HG03571 (cell line): ENCODE data around the gene KCNJ13.

ENCODE experiments used
- ATAC-seq: cut with Tn5 transposase; IDR thresholded peaks from one replicate; pipeline ENCODE4 v1.9.1; 2021; ENCODE audit not compliant: unreplicated experiment

Gene KCNJ13

DNA sequence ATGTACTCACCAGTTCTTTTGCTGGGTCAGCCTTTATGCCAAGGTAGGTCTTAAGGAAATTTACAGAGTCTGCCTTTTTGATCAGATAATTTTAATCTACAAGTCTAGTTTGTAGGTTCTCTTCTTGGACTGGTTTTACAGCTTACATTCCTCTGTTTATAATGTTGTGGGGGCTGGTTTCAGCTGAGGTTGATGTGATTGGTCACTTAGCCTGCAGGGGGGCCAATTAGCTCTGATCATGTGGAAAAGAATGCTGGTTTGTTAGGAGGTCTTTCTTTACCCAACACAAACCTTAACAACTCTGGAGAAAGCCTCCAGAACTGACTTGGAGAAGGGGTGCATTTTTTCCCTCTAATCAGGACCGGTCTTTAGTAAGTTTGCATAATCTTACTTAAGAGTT lies at the start of gene KCNJ13:
Gene KCNJ13 (minus strand): TSS at position 131 of the 400 bp plus-strand sequence. CDS start 5,203 bp downstream, outside the sequence.
- no peak for ATAC-seq

DNA sequence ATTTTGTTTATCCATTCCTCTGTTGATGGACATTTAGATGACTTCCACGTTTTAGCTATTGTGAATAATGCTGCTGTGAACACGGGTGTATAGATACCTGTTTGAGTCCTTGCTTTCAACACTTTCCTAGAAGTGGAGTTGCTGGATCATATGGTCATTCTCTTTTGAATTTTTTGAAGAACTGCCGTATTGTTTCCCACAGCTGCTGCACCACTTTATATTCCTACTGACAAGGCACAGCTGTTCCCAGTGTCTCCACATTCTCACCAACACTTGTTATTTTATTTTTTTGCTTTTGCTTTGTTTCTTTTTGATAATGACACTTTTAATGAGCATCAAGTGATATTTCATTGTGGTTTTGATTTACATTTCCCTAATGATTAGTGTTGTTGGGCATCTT lies 41.4 kb upstream of the KCNJ13 start:
- no peak for ATAC-seq

DNA sequence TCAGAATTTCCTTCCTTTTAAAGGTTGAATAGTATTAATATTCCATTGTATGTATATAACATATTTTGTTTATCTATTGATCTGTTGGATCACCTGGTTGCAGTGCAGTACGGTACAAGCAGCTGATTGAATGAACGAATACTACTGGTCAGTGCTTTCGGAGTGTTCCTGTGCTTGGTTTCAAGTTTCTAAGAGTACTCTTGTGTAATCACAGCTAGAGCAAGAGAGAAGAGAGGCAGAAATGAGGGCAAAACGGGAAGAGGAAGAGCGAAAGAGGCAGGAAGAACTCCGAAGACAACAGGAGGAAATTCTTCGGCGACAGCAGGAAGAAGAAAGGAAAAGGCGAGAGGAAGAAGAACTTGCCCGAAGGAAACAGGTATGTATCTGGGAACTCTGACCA lies 40.3 kb upstream of the KCNJ13 start:
- ATAC-seq = no peak

DNA sequence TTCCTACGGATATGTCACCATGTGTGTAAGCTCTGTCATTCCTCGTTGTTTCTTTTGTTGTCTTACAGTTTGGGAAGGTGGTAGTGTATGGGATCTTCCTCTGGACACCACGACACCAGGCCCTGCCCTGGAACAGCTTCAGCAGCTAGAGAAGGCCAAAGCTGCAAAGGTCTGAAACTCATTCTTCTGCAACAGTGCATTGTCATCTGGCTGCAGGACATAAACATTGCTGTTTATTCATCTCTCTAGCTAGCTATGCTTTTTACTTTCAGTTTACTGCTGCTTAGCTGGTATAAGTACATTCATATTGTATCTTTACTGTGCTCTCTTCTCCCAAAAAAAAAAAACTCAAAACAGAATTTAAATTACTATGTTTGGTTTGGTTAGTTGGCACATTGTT lies 39.2 kb upstream of the KCNJ13 start:
- no peak for ATAC-seq

DNA sequence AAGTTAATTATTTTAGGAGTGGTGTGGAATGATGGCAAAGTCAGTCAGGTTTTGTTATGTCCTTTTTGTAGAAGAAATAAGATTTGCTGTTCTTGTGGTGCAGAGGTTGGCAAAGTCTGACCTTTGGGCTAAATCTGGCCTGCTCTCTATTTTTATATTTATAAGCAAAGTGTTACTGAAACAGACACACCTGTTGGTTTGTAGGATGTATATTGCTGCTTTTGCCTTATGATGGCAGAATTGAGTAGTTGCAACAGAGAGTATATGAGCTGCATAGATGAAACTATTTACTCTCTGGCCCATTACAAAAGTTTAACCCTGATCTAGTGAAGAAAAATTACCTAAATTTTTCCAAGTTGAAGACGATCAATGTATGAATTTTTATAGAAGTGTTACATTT lies 34.1 kb upstream of the KCNJ13 start:
- no peak for ATAC-seq

DNA sequence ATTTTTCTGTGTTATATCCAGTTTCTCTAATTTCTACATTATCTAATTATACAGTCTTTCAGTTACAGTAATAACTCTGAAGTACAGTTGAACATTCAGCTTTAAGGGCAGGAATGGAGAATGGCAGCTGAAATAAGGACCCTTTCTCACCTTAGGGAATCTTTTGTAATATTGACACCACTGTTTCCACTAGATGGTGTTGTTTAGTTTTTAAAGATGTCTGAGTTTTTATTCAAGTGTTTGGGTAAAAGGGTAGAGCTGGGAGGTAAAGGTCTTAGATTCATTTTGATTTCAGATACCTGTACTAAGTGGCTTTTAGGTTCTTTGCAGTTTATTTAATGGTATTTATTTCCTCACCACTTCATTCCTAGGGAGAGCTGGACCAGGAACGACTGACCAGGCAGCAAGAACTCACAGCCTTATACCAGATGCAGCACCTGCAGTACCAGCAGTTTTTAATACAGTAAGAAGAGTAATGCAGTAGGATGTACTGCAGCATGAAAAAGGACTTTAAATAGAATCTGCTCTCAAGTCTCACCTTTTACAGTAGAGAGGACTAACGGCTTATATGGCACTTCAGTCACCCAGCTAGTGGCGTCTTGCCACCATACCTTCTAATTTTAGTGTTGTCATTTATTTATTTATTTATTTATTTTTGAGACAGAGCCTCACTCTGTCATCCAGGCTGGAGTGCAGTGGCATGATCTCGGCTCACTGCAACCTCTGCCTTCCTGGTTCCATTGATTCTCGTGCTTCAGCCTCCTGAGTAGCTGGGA lies 33.2 kb upstream of the KCNJ13 start:
- no peak for ATAC-seq

DNA sequence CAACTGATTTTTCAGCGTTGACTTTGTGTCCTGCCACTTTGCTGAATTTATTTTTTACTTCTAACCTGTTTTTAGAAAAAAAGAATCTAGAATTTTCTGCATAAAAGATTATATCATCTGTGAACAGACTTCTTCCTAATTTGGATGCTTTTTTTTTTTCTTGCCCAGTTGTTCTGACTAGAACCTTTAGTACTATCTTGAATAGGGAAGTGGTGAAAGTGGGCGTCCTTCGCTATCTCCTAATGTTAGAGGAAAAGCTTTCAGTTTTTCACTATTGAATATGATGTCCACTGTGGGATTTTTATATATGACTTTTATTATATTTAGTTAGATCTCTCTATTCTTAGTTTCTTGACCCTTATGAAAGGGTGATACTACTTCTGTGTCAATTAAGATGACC lies 25.7 kb upstream of the KCNJ13 start:
- ATAC-seq = no peak

DNA sequence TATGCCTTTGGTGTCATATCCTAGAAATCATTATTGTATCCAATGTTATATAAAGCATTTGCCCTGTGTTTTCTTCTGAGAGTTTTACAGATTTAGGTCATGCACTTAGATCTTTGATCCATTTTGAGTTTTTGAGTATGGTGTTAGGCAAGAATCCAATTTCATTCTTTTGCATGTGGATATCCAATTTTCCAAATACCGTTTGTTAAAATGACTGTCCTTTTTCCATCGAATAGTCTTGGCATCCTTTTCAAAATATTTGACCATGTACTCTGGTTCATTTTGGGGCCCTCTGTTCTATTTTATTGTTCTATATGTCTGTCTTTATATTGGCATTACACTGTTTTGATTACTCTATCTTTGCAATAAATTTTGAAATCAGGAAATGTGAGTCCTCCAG lies 23.8 kb upstream of the KCNJ13 start:
- no peak for ATAC-seq

DNA sequence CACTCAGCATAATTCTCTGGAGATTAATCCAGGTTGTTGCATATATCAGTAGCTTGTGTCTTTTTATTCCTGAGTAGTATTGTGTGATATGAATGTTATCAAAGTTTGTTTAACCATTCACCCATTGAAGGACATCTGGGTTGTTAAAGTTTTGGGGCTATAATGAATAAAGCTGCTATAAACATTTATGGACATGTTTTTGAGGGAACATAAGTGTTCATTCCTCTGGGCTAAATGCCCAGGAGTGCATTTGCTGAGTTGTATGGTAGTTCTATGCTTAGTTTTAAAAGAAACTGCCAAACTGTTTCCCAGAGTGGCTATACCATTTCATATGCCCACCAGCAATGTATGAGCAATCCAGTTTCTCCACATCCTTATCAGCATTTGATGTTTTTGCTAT lies 21.8 kb upstream of the KCNJ13 start:
- ATAC-seq = no peak

DNA sequence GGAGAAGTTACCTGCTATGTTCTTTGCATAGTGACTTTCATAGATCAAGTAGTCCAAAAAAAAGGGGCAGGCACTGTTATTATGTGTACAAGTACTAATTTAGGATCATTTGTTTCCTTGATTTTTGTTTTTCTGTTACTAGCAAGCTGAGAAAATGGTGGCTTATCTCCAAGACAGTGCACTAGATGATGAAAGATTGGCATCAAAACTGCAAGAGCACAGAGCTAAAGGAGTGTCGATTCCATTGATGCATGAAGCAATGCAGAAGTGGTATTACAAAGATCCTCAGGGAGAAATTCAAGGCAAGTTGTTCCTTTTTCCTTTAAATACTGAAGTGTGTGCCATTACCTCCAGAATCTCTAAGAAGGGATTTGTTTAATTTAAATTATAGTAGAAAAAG lies 19.6 kb upstream of the KCNJ13 start:
- no peak for ATAC-seq

DNA sequence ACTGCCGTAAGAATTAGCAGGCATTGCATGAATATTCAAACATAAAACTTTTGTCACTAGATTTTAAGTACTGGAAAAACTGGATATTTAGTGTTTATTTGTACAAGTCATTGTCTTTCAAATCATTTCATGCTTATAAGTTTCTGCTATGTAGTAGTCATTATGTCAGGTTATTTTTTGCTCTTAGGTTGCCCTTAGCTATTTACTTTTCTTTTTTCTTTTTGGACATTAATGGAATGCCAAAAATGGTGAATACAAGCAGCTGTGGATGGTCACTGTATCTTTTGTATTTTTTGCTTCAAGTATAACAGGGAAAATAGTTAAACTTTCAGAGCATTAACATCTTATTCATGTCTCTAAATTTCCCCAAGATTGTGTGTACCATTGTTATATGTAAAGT lies 18.6 kb upstream of the KCNJ13 start:
- no peak for ATAC-seq

DNA sequence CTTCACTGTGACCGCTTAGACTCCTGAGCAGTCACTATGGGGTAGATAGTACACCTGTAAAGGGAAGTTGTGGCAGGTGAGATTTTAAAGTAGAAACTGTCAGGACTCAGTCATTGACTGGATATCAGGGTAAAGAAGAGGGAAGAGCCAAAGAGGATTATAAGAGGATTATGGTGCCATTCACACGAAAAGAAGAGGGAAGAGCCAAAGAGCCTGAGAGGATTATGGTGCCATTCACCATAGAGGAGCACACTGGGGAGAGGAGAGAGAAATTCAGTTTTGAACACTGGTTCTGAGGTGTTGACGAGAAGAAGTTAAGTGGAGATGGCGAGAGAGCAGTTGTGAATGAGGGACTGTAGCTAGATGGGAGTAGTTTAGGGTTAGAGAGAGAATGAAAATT lies 16.9 kb upstream of the KCNJ13 start:
- no peak for ATAC-seq

DNA sequence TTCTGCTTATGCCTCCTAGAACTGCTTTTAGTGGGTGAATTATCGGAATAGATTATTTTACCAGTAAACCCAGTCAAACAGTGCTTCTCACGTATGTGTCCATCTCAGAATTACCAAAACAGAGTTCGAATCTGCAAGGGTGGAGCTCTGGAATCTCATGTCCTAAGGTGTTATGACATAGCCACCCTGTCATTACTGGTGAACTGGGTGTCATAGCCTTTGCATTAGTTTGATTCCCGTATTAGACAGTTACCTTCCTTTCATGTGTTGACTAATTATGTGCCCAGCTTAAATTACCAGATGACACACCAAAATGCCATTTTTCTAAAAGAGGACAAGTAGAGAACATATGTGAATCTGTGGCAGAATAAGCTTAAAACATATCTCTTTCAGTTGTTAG lies 15.2 kb upstream of the KCNJ13 start:
- no peak for ATAC-seq

DNA sequence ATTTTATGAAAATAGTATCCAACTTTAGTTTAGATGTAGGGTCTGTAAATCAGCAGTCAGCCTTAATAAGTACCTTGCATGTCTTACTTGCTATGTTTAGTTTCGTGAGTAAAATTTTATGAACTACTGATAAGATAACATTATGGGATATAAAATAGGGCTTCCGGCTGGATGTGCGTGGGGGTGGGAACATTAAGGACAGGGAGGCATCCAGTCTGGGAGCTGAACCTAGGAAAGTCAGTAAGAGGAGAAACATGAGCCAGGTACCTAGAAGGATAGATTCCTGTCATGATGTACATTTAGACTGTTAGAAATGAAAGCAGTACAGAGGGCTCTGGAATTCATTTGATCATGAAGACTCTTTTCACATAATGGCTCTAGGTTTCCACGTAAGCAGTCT lies 12.7 kb upstream of the KCNJ13 start:
- no peak for ATAC-seq

DNA sequence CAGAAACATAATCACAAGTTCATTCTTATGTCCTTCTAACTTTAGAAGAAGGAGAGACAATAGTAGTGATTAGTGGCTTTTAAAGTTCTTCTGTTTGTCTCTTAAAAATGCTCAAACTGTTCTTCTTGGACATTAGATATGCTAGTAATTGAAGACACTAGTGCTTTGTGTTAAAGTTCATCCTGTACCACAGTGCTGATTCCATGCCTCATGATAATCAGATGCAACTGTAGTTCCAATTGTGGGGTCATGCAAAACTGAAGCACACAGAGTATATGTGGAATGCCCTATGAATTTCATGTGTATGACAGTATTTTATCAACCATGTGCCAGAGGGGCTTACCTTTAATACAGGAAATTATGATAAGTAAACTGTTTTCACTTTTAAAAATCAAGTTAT lies 11.4 kb upstream of the KCNJ13 start:
- ATAC-seq = no peak

DNA sequence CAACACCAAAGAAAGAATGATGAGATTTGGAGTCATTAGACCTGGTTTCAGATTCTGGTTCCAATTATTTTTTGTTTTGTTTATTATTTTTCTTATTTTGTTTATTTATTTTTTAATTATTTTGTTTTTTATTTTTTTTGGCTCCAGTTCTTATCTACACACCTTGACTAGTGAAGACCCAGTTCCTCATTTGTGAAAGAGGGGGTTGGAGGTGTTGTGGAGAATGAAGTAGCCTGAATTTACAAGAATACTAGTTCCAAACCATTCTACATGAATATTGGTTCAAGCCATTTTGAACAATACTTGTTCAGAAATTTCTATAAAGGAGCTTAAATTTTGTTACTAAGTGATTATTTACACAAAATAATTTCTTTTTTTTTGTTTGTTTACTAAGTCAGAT lies 6.9 kb upstream of the KCNJ13 start:
- ATAC-seq = no peak

DNA sequence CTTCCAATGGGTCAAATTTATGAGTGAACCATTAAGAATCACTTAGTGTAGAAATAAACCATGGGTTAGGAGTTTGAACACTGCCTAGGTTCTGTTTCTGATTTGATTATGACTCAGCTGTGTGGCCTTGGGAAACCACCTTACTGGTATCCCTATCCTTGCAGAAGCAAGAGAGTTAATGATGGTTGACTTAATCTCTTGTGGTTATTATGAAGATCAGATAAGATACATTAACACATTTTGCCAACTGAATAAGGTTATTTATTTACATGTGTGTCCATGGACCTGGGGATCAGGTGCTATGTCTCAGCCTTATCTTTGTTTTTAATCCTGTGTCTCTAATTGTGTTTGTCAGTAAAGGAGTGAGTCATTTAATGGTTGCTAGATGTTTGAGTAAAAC lies 5.4 kb upstream of the KCNJ13 start:
- peak; percentile 74 for ATAC-seq

DNA sequence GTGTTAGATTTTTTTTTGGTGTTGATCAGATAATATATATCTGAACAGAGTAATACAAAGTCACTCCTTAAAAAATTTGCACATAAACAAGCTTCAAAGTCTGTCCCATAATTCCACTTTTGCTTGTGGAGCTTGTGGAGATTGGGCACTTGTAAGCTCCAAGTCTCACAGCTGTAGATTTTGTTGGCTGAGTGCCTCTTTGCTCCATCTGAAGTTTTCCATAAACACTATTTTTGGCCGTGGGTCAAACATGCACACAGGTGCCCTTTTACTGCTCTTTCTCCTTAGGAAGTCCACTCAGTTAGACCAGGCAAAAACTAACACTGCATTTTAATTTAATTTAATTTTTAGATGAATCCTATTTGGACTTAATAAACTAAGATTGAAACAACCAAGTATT lies 3.6 kb upstream of the KCNJ13 start:
- no peak for ATAC-seq

DNA sequence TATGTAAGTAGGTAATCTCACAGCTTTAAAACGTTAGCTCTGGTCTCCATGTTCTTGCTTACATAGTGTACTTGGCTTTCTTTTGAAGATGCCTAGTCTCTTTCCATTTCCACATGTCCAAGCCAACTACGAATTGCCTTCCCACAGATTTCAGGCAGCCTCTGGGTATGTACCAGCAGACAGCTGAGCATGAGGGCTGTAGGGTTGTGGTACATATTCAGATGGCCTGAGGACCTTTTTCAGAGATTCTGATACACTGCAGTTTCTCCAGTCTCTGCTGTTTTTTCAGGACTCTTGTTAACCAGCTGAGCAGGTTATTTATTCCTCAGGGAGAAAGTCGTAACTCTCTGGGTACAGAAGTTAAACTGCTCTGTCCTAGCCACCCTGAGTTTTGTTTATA lies 3.1 kb upstream of the KCNJ13 start:
- no peak for ATAC-seq

DNA sequence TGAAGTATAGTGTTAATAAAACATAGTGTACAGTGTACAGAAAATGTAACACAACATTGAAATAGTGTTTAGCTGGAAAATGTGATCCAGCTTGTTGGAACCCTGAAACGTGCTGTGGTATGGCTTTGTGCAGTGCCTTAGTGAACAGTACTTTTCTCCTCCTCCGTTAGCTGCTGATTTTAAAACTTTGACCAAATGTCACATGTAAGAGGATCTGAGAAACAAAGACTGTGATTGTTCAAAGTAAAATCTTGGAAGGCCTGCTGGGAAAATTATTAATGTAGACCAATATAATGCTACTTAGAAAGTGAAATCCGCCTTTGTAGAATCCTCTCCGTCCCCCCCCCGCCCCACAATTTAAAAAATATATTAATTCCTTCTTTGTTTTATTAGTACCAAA lies 911 bp upstream of the KCNJ13 start:
- no peak for ATAC-seq

DNA sequence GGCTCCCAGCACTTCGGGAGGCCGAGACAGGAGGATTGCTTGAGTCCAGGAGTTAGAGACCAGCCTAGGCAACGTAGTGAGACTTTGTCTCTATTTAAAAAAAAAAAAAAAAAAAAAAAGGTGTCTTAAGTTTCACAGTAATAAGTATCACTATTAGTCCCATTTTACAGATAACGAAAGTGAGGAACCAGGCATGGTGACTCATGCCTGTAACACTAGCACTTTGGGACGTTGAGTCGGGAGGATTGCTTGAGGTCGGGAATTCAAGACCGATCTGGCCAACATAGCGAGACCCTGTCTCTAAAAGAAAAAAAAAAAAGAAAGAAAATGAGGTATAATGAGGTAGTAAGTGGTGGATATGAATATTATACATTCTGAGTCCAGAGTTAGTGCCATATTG lies 2.5 kb downstream of the KCNJ13 start:
- ATAC-seq = no peak

DNA sequence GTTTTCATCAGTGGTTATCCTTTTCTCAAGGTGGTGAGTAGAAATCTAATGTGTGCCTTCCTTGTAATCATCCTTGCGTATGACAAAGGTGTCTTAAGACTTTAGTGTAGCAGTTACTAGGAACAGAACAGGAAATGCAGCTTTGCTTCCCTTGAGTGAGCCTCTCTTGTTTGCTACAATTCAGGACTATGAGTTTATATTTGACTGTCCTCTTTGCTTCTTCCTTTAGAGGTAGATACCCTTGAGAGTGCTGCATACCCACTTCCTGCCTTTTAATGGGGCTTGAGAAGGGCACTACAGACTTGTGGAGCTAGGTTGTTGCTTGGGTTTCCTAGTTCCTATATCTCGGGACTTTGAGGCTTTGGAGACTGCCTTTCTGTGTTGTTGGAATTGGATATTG lies 3.8 kb downstream of the KCNJ13 start:
- ATAC-seq = peak; percentile 83

DNA sequence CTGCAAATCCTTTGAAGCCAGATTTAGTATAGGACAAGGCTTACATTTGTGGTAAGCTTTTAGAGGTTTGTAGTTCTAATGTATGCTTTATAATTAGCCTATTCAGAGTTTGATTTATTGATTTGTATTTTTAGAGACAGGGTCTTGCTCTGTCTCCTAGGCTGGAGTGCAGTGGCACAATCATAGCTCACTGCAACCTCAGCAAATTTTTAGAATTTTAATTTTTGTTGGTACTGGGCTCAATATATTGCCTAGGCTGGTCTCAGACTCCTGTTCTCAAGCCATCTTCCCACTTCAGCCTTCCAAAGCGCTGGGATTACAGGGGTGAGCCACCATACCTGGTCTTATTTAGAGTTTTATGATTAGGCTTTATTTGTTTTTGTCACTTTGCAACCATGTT lies 4.5 kb downstream of the KCNJ13 start:
- no peak for ATAC-seq
